HepG2 (cell line): ENCODE results near the gene ATP9A. TPM values are rescaled to one million over a fixed set of nuclear protein-coding genes. Genes with fewer than 3 reads are reported as not detected.

ENCODE experiments used
- ATF3 ChIP-seq: sonication (generic); formaldehyde crosslinking; IDR thresholded peaks from 2 replicates; pipeline ENCODE4 v1.4.0; 2020; ENCODE audit warnings: missing genetic modification reagents
- CBFB ChIP-seq: sonication (generic); formaldehyde crosslinking; IDR thresholded peaks from 2 replicates; pipeline ENCODE4 v1.4.0; 2020; ENCODE audit warnings: missing genetic modification reagents
- CEBPB ChIP-seq: IDR thresholded peaks from 2 replicates; pipeline ENCODE4 v1.6.1; 2011; ENCODE audit warnings: low read depth, low read length, improper control_type of control experiment, borderline replicate concordance
- CREBL2 ChIP-seq: sonication (generic); formaldehyde crosslinking; IDR thresholded peaks from 2 replicates; pipeline ENCODE4 v1.8.1; 2023; ENCODE audit warnings: missing genetic modification reagents, mild to moderate bottlenecking, borderline replicate concordance
- DNMT1 ChIP-seq: sonication (generic); formaldehyde crosslinking; IDR thresholded peaks from 2 replicates; pipeline ENCODE4 v1.5.1; 2020; ENCODE audit warnings: mild to moderate bottlenecking, missing genetic modification reagents
- HOXA5 ChIP-seq: sonication (generic); formaldehyde crosslinking; IDR thresholded peaks from 2 replicates; pipeline ENCODE4 v1.4.0; 2020; ENCODE audit warnings: missing genetic modification reagents
- KMT2B ChIP-seq: IDR thresholded peaks from 2 replicates; pipeline ENCODE4 v1.6.1; 2016; ENCODE audit warnings: missing genetic modification reagents, missing compliant biosample characterization
- MAFK ChIP-seq, 2 experiments: IDR thresholded peaks in 1 of 2; conservative IDR thresholded peaks in 1 of 2; 2 replicates each; pipeline ENCODE4 v1.6.1; 2011; ENCODE audit warnings: improper control_type of control experiment in 2 of 2, low read length in 2 of 2
- NFKB2 ChIP-seq: sonication (generic); formaldehyde crosslinking; IDR thresholded peaks from 2 replicates; pipeline ENCODE4 v1.4.0; 2020; ENCODE audit warnings: missing genetic modification reagents, borderline replicate concordance
- POGZ ChIP-seq: sonication (generic); formaldehyde crosslinking; IDR thresholded peaks from 2 replicates; pipeline ENCODE4 v1.4.0; 2020; ENCODE audit warnings: mild to moderate bottlenecking, missing genetic modification reagents
- RFXANK ChIP-seq: IDR thresholded peaks from 2 replicates; pipeline ENCODE4 v1.6.1; 2016
- SIN3B ChIP-seq: fragments of 150-350 bp; IDR thresholded peaks from 2 replicates; pipeline ENCODE4 v1.6.1; 2014; ENCODE audit warnings: low read length
- SP140L ChIP-seq: sonication (generic); formaldehyde crosslinking; IDR thresholded peaks from 2 replicates; pipeline ENCODE4 v1.4.0; 2020; ENCODE audit warnings: missing genetic modification reagents, borderline replicate concordance
- UBTF ChIP-seq: sonication (generic); formaldehyde crosslinking; IDR thresholded peaks from 2 replicates; pipeline ENCODE4 v1.4.0; 2020; ENCODE audit warnings: mild to moderate bottlenecking, missing genetic modification reagents
- ZBTB3 ChIP-seq: sonication (generic); formaldehyde crosslinking; IDR thresholded peaks from 2 replicates; pipeline ENCODE4 v1.4.0; 2020; ENCODE audit warnings: low read depth, mild to moderate bottlenecking, moderate library complexity, missing genetic modification reagents, borderline replicate concordance
- ZBTB43 ChIP-seq: sonication (generic); formaldehyde crosslinking; conservative IDR thresholded peaks from 2 replicates; pipeline ENCODE4 v1.4.0; 2020; ENCODE audit warnings: missing genetic modification reagents
- ZFP1 ChIP-seq: IDR thresholded peaks from 2 replicates; pipeline ENCODE4 v1.6.1; 2016
- ZKSCAN5 ChIP-seq: sonication (generic); formaldehyde crosslinking; IDR thresholded peaks from 2 replicates; pipeline ENCODE4 v1.5.1; 2020; ENCODE audit warnings: mild to moderate bottlenecking, missing genetic modification reagents
- ZMYM3 ChIP-seq: sonication (generic); formaldehyde crosslinking; IDR thresholded peaks from 2 replicates; pipeline ENCODE4 v1.5.1; 2020; ENCODE audit warnings: mild to moderate bottlenecking, missing genetic modification reagents
- ZNF17 ChIP-seq: sonication (generic); formaldehyde crosslinking; IDR thresholded peaks from 2 replicates; pipeline ENCODE4 v1.5.0; 2020; ENCODE audit warnings: mild to moderate bottlenecking, missing genetic modification reagents
- ZNF230 ChIP-seq: sonication (generic); formaldehyde crosslinking; IDR thresholded peaks from 2 replicates; pipeline ENCODE4 v1.4.0; 2020; ENCODE audit warnings: mild to moderate bottlenecking, missing genetic modification reagents
- ZNF263 ChIP-seq: sonication (generic); formaldehyde crosslinking; IDR thresholded peaks from 2 replicates; pipeline ENCODE4 v1.4.0; 2020; ENCODE audit warnings: missing genetic modification reagents
- ZNF30 ChIP-seq: sonication (generic); formaldehyde crosslinking; IDR thresholded peaks from 2 replicates; pipeline ENCODE4 v1.5.0; 2020; ENCODE audit warnings: mild to moderate bottlenecking, missing genetic modification reagents
- ZNF343 ChIP-seq: sonication (generic); formaldehyde crosslinking; IDR thresholded peaks from 2 replicates; pipeline ENCODE4 v1.4.0; 2020; ENCODE audit warnings: mild to moderate bottlenecking, missing genetic modification reagents
- ZNF496 ChIP-seq: sonication (generic); formaldehyde crosslinking; IDR thresholded peaks from 2 replicates; pipeline ENCODE4 v1.8.1; 2023; ENCODE audit warnings: mild to moderate bottlenecking, moderate library complexity, missing genetic modification reagents; ENCODE audit not compliant: insufficient replicate concordance
- ZNF691 ChIP-seq: sonication (generic); formaldehyde crosslinking; IDR thresholded peaks from 2 replicates; pipeline ENCODE4 v1.4.0; 2020; ENCODE audit warnings: missing genetic modification reagents, low read depth, mild to moderate bottlenecking, borderline replicate concordance
- ZNF768 ChIP-seq: sonication (generic); formaldehyde crosslinking; IDR thresholded peaks from 2 replicates; pipeline ENCODE4 v1.4.0; 2020; ENCODE audit warnings: missing genetic modification reagents
- polyA plus RNA-seq, 8 experiments: library from polyadenylated mRNA; depleted of rRNA in 3 of 8; stranded (reverse) in 7 of 8; unstranded in 1 of 8; fragments of >200 nt; fragmentation: Illumina TruSeq in 4 of 8; extraction: Trizol in 4 of 8; gene quantifications; 2 replicates each; pipeline versions ENCODE4 v1.2.1 to v1.2.3, GENCODE V29; 2011 to 2016; ENCODE audit warnings: low read depth in 4 of 8, missing spikeins in 1 of 8, mixed read lengths in 1 of 8; ENCODE audit not compliant: insufficient read depth in 1 of 8
- total RNA-seq, 5 experiments: library from RNA; depleted of rRNA; stranded (reverse); fragments of >200 nt; fragmentation: Illumina TruSeq; extraction: Trizol; gene quantifications; 2 replicates each; pipeline ENCODE4 v1.2.3, GENCODE V29; 2016; ENCODE audit warnings: low read depth in 1 of 5

ATP9A gene
- total and polyA plus RNA-seq, 2 of the 13 experiments (the other 11 are each of a cell fraction or from before 2014, with no cell fraction given) = 11.8 to 18.5 TPM

- TF ChIP-seq ZKSCAN5 (no peak), MAFK (conservative IDR thresholded peaks at IDR 0.05 in 1 of 2, IDR thresholded peaks at IDR 0.05 in 1 of 2; ENCODE audit: low read length in 2 of 2) (no peak), ZNF691 (CRISPR knock-in tag) (no peak), NFKB2 (CRISPR knock-in tag) (no peak), ZNF496 (CRISPR knock-in tag) (no peak), ZNF17 (no peak), POGZ (CRISPR knock-in tag) (no peak), ZNF768 (CRISPR knock-in tag) (peak; percentile 65; the same call in 1 of the 2 replicates), ZNF30 (CRISPR knock-in tag) (no peak), SP140L (no peak), KMT2B (CRISPR knock-in tag) (no peak), CBFB (CRISPR knock-in tag) (no peak), CREBL2 (CRISPR knock-in tag) (no peak), RFXANK (CRISPR knock-in tag) (no peak), DNMT1 (CRISPR knock-in tag) (no peak), CEBPB (peak; percentile 40; the same call in 1 of the 2 replicates), ZBTB3 (CRISPR knock-in tag) (no peak), ZNF230 (CRISPR knock-in tag) (no peak), ZBTB43 (CRISPR knock-in tag) (no peak), ZFP1 (CRISPR knock-in tag) (no peak), SIN3B (no peak), ZNF263 (CRISPR knock-in tag) (no peak), UBTF (CRISPR knock-in tag) (no peak), ZMYM3 (CRISPR knock-in tag) (peak; percentile 85), HOXA5 (CRISPR knock-in tag) (no peak), ATF3 (no peak), ZNF343 (CRISPR knock-in tag) (no peak)
Measured at GRCh38 chr20:51763965-51764602, 4.1 kb downstream of the ATP9A start (continued).
